ENCODE measurements around the gene PARD3. TPM values are rescaled to one million over a fixed set of nuclear protein-coding genes. Genes with fewer than 3 reads are reported as not detected.

The PARD3 gene
- total and polyA plus RNA-seq, 2 donors (not counting 3 experiments of a cell fraction or from before 2014, with no cell fraction given): 7.3 to 24.1 TPM

DNA sequence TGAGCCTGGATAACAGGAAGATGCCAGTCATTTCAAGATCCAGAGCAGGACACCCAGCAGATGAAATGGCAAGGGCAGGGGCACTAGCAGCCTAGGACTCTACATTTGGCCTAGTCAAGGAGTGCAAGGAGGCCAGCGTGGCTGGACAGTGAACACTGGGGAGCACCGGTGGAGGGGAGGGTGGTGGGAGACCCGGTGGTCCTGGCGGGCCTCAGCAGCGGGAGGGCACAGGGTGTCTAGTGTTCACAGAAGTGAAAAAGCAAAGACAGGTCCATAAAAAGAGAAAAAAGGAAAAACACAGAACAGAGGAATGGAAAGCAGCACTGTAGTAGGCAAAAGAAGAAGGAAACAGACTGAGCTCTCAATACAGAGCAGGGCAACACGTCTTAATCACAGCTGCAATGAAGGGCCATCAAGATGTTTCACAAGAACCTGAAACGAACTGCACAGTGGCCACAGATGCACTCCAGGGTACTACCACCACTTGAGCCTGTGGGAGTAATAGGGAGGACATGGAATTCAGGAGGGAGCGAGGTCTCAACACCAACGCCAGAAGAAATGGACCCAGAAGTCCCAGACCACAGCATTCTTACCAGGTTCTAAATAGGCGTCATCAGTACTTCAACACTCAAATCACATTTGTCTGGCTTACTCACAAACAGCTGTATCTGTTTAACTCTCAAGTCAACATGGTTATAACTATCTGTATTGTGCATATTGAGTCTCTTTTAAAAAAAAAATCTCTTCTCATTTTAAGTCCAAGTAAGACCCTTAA lies 573.7 kb downstream of the PARD3 start:
- no peaks in the 10 kb centered on the region for H3K27me3 ChIP-seq (ENCODE audit: control insufficient read depth in 2 of 2, insufficient read depth in 2 of 2, low read length in 2 of 2)
- intact Hi-C loops (cut with micrococcal nuclease) (no loop called here), dilution Hi-C loops (cut with MboI; ENCODE audit: extremely low pct_ligation_motif_present, low sequenced_read_pairs) (no loop called here)
- H3K9me3 ChIP-seq (replicated peaks; ENCODE audit: control insufficient read depth, insufficient read depth, low read length): no peaks in the 10 kb centered on the region
- no peaks in the 10 kb centered on the region for H3K4me1 ChIP-seq (ENCODE audit: control insufficient read depth, extremely low read depth, insufficient read depth, low read length)
- DNase-seq (ENCODE audit: low read depth, low spot score): no peak
- no peaks in the 10 kb centered on the region for H4K20me1 ChIP-seq (replicated peaks; ENCODE audit: control insufficient read depth, extremely low read depth, insufficient read depth, low read length)
- no peak overlapping the region for H3K4me3 ChIP-seq (replicated peaks in 1 of 3; ENCODE audit: insufficient read depth in 1 of 3, low read depth in 1 of 3, low read length in 3 of 3)
- no peak for TF ChIP-seq POLR2AphosphoS5 (IDR thresholded peaks at IDR 0.05; ENCODE audit: insufficient read depth, low read depth, low read length)
- no peak for TF ChIP-seq GATA2 (IDR thresholded peaks at IDR 0.05; ENCODE audit: insufficient read depth, insufficient read length, low read depth, low read length)
- no peak for TF ChIP-seq POLR2A (IDR thresholded peaks at IDR 0.05; ENCODE audit: low read depth, low read length)
- TF ChIP-seq EZH2 (IDR thresholded peaks at IDR 0.05; ENCODE audit: borderline replicate concordance, low read depth, low read length, severe bottlenecking): no peak
- TF ChIP-seq JUN (IDR thresholded peaks at IDR 0.05; ENCODE audit: borderline replicate concordance, insufficient read depth, insufficient read length, low read depth): no peak
- TF ChIP-seq, protein P1, sequence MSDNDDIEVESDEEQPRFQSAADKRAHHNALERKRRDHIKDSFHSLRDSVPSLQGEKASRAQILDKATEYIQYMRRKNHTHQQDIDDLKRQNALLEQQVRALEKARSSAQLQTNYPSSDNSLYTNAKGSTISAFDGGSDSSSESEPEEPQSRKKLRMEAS (IDR thresholded peaks at IDR 0.05; ENCODE audit: insufficient read depth, insufficient read length): no peak
- TF ChIP-seq, protein P2, sequence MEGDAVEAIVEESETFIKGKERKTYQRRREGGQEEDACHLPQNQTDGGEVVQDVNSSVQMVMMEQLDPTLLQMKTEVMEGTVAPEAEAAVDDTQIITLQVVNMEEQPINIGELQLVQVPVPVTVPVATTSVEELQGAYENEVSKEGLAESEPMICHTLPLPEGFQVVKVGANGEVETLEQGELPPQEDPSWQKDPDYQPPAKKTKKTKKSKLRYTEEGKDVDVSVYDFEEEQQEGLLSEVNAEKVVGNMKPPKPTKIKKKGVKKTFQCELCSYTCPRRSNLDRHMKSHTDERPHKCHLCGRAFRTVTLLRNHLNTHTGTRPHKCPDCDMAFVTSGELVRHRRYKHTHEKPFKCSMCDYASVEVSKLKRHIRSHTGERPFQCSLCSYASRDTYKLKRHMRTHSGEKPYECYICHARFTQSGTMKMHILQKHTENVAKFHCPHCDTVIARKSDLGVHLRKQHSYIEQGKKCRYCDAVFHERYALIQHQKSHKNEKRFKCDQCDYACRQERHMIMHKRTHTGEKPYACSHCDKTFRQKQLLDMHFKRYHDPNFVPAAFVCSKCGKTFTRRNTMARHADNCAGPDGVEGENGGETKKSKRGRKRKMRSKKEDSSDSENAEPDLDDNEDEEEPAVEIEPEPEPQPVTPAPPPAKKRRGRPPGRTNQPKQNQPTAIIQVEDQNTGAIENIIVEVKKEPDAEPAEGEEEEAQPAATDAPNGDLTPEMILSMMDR (IDR thresholded peaks at IDR 0.05; ENCODE audit: extremely low read depth in 1 of 2, insufficient read depth in 1 of 2, low read depth in 1 of 2, low read length in 2 of 2): no peak
- TF ChIP-seq MYC (IDR thresholded peaks at IDR 0.05; ENCODE audit: low read depth, low read length): no peak
- no peak for TF ChIP-seq FOS (IDR thresholded peaks at IDR 0.05; ENCODE audit: borderline replicate concordance, insufficient read depth, low read length)
- no peaks in the 10 kb centered on the region for H3K79me2 ChIP-seq (ENCODE audit: control insufficient read depth, insufficient read depth, low read length)
- H2AFZ ChIP-seq (ENCODE audit: low read depth, low read length): no peak overlapping the region
- no peak overlapping the region for H3K4me2 ChIP-seq (ENCODE audit: insufficient read depth, low read length)
- no peak for FAIRE-seq
- H3K9ac ChIP-seq (replicated peaks; ENCODE audit: extremely low read depth, insufficient read depth, low read length): no peak overlapping the region
- POLR2A ChIA-PET: no interaction called here
- H3K27ac ChIP-seq (ENCODE audit: insufficient read depth, low read depth, low read length): no peak overlapping the region
- CTCF ChIA-PET: no interaction called here
- no peaks in the 10 kb centered on the region for H3K9me1 ChIP-seq (replicated peaks; ENCODE audit: control insufficient read depth, extremely low read depth, insufficient read depth, low read length)
- BruUV-seq (replicated peaks): no TSS peak
- H3K36me3 ChIP-seq (ENCODE audit: control insufficient read depth in 2 of 2, extremely low read depth in 1 of 2, insufficient read depth in 2 of 2, low read length in 2 of 2): no peaks in the 10 kb centered on the region
